HEK293 (cell line): Measurements from ENCODE around the gene ABLIM3.
A peak's percentile ranks its signal among the peaks of the same experiment; 100 is the strongest.

Experiments used
- CTCF ChIA-PET: fragments of 350-600 bp; formaldehyde crosslinking; extraction: SDS; loops from one replicate; lab custom pipeline; 2021; ENCODE audit warnings: antibody characterized with exemption; lab: Yijun Ruan, JAX
- POLR2A ChIA-PET: fragments of 300-600 bp; formaldehyde crosslinking; extraction: SDS; loops from one replicate; lab custom pipeline; 2020; ENCODE audit warnings: antibody characterized with exemption, inconsistent platforms; lab: Yijun Ruan, JAX
- H3K27ac ChIP-seq: fragments of 200-500 bp; sonication (Bioruptor generic); 2 replicates; pipeline ENCODE4 v1.5.1; 2014; ENCODE audit warnings: low read depth, low read length, control low read depth, inconsistent platforms; ENCODE audit errors: extremely low read depth
- H3K36me3 ChIP-seq, 2 experiments: fragments of 200-500 bp in 1 of 2; sonication (Bioruptor generic) in 1 of 2; 1 replicate in 1 of 2; 2 replicates in 1 of 2; pipeline ENCODE4 v1.5.1; 2014 to 2017; ENCODE audit warnings: inconsistent platforms in 2 of 2, low read length in 2 of 2; ENCODE audit not compliant: control insufficient read depth in 2 of 2, insufficient read depth in 1 of 2
- H3K4me1 ChIP-seq: fragments of 200-500 bp; sonication (Bioruptor generic); 2 replicates; pipeline ENCODE4 v1.5.1; 2014; ENCODE audit warnings: mild to moderate bottlenecking, low read length, inconsistent platforms; ENCODE audit not compliant: control insufficient read depth, insufficient read depth
- H3K4me3 ChIP-seq: 2 replicates; pipeline ENCODE4 v1.5.1; 2011; ENCODE audit warnings: low read depth, mild to moderate bottlenecking, control low read depth, low read length, moderate library complexity
- H3K9me3 ChIP-seq: fragments of 200-500 bp; sonication (Bioruptor generic); 2 replicates; pipeline ENCODE4 v1.5.1; 2014; ENCODE audit warnings: low read depth, low read length, inconsistent platforms; ENCODE audit not compliant: control insufficient read depth, insufficient read depth
- EGR2 ChIP-seq: fragments of 450-650 bp; formaldehyde crosslinking; IDR thresholded peaks from 2 replicates; pipeline ENCODE4 v1.5.1; 2016; ENCODE audit warnings: low read depth, missing biosample characterization, missing genetic modification characterization
- GLIS2 ChIP-seq: fragments of 450-650 bp; formaldehyde crosslinking; IDR thresholded peaks from 2 replicates; pipeline ENCODE4 v1.5.1; 2016; ENCODE audit warnings: missing biosample characterization, missing genetic modification characterization
- REPIN1 ChIP-seq: fragments of 450-650 bp; formaldehyde crosslinking; IDR thresholded peaks from 2 replicates; pipeline ENCODE4 v1.5.1; 2017; ENCODE audit warnings: missing biosample characterization, missing genetic modification characterization, low read depth
- SP7 ChIP-seq: fragments of 450-650 bp; formaldehyde crosslinking; IDR thresholded peaks from 2 replicates; pipeline ENCODE4 v1.5.1; 2016; ENCODE audit warnings: missing biosample characterization, missing genetic modification characterization
- ZBTB7A ChIP-seq: fragments of 450-650 bp; formaldehyde crosslinking; IDR thresholded peaks from 2 replicates; pipeline ENCODE4 v1.5.1; 2016; ENCODE audit warnings: low read depth, missing biosample characterization, missing genetic modification characterization
- ZFHX2 ChIP-seq: fragments of 450-650 bp; formaldehyde crosslinking; conservative IDR thresholded peaks from 2 replicates; pipeline ENCODE4 v1.5.1; 2016; ENCODE audit warnings: missing biosample characterization, missing genetic modification characterization
- ZFP69B ChIP-seq: fragments of 450-650 bp; formaldehyde crosslinking; IDR thresholded peaks from 2 replicates; pipeline ENCODE4 v1.5.1; 2016; ENCODE audit warnings: missing biosample characterization, missing genetic modification characterization
- ZNF214 ChIP-seq: fragments of 450-650 bp; formaldehyde crosslinking; IDR thresholded peaks from 2 replicates; pipeline ENCODE4 v1.5.1; 2017; ENCODE audit warnings: missing biosample characterization, mild to moderate bottlenecking, missing genetic modification characterization, borderline replicate concordance
- ZNF354C ChIP-seq: fragments of 450-650 bp; formaldehyde crosslinking; IDR thresholded peaks from 2 replicates; pipeline ENCODE4 v1.5.1; 2016; ENCODE audit warnings: missing biosample characterization, missing genetic modification characterization, low read depth, borderline replicate concordance
- ZNF366 ChIP-seq: fragments of 450-650 bp; formaldehyde crosslinking; conservative IDR thresholded peaks from 2 replicates; pipeline ENCODE4 v1.5.1; 2016; ENCODE audit warnings: missing biosample characterization, missing genetic modification characterization
- ZNF423 ChIP-seq: fragments of 450-650 bp; formaldehyde crosslinking; IDR thresholded peaks from 2 replicates; pipeline ENCODE4 v1.5.1; 2016; ENCODE audit warnings: missing biosample characterization, missing genetic modification characterization
- ZNF48 ChIP-seq: fragments of 450-650 bp; formaldehyde crosslinking; IDR thresholded peaks from 2 replicates; pipeline ENCODE4 v1.5.1; 2016; ENCODE audit warnings: missing biosample characterization, missing genetic modification characterization
- ZNF501 ChIP-seq: fragments of 450-650 bp; formaldehyde crosslinking; IDR thresholded peaks from 2 replicates; pipeline ENCODE4 v1.5.1; 2016; ENCODE audit warnings: missing biosample characterization, missing genetic modification characterization
- ZNF544 ChIP-seq: fragments of 450-650 bp; formaldehyde crosslinking; IDR thresholded peaks from 2 replicates; pipeline ENCODE4 v1.5.0; 2017; ENCODE audit warnings: missing biosample characterization, missing genetic modification characterization
- TF ChIP-seq, protein P1 (sequence below): fragments of 450-650 bp; formaldehyde crosslinking; IDR thresholded peaks from 2 replicates; pipeline ENCODE4 v1.5.1; 2016; ENCODE audit warnings: missing biosample characterization, missing genetic modification characterization
- TF ChIP-seq, protein P2 (sequence below): fragments of 450-650 bp; formaldehyde crosslinking; IDR thresholded peaks from 2 replicates; pipeline ENCODE4 v1.5.1; 2017; ENCODE audit warnings: missing biosample characterization, missing genetic modification characterization

ABLIM3 gene

DNA sequence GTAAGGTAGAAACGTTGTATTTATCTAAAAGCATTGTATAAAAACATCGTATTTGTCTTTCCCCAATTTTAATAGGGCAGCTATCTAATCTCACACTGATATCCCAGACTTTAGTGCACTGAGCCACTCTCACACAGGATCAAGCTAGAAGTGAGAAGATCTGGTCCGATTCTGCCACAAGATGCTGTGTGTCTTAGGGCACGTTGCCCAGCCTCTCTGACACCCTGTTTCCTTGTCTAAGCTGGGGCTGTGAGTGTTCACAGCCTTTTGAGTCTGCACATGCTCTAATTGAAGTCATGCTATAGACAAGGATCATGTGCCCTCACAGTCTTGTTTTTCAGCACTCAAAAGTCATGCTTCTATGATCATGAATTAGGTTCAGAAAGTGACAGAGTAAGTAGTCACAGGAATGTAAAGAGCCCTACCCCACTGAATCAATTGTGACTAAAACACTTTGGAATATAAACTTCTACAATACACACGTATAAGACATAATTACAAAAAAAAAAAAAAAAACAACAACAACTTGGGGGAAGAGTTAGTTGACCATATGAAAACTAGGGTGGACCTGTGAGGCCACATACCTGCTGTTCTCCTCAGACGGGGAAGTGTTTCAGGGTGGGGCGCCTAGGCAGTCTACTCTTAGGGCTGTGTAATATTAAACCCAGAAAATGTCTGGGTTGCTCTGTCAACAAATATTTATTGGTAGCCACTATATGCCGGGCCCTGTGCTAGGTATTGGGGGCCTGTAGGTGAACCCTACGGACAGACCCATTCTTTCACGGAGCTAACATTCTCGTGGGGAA, 893 bp upstream of the ABLIM3 start:
- H3K27ac ChIP-seq = no peak overlapping the region
- ChIA-PET CTCF (interaction anchor here (0.6 to 2.8 kb wide), 17 partner anchors 10 to 407 kb away, joined by 3 to 12 read pairs (median 6); no protein-coding TSS in a partner anchor), POLR2A (no interaction called here)
- no peaks in the 10 kb centered on the region for H3K36me3 ChIP-seq
- no peak overlapping the region for H3K4me3 ChIP-seq
- H3K9me3 ChIP-seq = no peaks in the 10 kb centered on the region
- TF ChIP-seq ZFP69B (tag by site-specific recombination) (no peak), ZNF366 (tag by site-specific recombination) (no peak), ZNF354C (tag by site-specific recombination) (no peak)
- TF ChIP-seq, all 188 proteins: peak for 0
- no peaks in the 10 kb centered on the region for H3K4me1 ChIP-seq

DNA sequence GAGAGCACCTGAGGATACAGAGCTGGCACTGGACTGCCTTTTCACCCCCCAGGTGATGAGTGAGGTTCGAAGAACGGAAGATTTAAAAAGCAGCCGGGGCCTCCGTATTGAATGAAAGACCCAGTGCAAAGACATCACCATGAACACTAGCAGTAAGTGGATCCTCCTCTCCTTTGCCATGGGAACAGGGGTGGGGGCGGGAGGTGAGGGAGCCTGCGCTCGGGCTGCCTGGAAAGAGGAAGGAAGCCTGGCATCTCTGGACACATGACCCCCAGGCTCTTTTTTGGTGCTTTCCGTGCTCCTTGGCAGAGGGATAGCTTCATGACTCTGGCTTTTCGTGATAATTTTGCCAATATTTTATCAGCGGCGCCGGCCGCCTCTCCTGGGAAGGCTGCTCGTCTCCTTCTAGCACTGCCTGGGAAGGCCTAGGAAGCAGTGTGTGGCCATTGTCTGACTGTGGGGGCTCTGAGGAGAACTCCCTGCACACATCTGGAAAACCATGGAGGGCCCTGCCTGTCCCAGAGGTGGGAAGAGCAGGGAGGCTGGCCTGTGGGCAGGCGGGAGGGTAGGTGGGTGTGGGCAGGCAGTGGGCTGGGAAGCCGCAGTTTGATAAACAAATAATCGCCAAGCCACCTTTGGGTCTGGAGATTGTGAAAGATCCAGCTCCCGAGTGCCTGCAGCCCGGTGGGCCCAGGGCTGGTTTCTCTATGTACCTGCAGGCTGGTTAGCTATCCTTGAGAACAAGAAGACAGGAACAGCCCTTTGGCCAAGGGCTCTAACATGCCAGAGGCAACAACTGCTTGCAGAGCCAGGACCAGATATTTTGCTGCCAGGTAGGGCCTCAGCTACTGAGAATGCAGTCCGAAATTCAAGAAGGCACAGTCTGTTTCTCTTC, 911 bp downstream of the ABLIM3 start:
- Histone ChIP-seq H3K36me3 (no peaks in the 10 kb centered on the region), H3K9me3 (no peaks in the 10 kb centered on the region), H3K4me3 (peak overlapping the region; percentile 60), H3K4me1 (no peaks in the 10 kb centered on the region), H3K27ac (no peak overlapping the region)
- no peak for TF ChIP-seq GLIS2 (tag by site-specific recombination)
- no peak for TF ChIP-seq ZNF366 (tag by site-specific recombination)
- TF ChIP-seq, protein P1, sequence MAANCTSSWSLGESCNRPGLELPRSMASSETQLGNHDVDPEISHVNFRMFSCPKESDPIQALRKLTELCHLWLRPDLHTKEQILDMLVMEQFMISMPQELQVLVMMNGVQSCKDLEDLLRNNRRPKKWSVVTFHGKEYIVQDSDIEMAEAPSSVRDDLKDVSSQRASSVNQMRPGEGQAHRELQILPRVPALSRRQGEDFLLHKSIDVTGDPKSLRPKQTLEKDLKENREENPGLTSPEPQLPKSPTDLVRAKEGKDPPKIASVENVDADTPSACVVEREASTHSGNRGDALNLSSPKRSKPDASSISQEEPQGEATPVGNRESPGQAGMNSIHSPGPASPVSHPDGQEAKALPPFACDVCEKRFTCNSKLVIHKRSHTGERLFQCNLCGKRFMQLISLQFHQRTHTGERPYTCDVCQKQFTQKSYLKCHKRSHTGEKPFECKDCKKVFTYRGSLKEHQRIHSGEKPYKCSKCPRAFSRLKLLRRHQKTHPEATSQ (tag by site-specific recombination) = no peak
- TF ChIP-seq REPIN1 (tag by site-specific recombination) = no peak
- peak; percentile 76 for TF ChIP-seq EGR2 (tag by site-specific recombination)
- no peak for TF ChIP-seq ZNF48 (tag by site-specific recombination)
- no peak for TF ChIP-seq ZNF544 (tag by site-specific recombination)
- no peak for TF ChIP-seq ZNF501 (tag by site-specific recombination)
- no peak for TF ChIP-seq ZNF214 (tag by site-specific recombination)
- TF ChIP-seq ZBTB7A (tag by site-specific recombination) = no peak
- peak; percentile 79 for TF ChIP-seq ZFHX2
- CTCF ChIA-PET = interaction anchor here (0.6 to 2.8 kb wide), 34 partner anchors 10 to 409 kb away, joined by 3 to 12 read pairs (median 5); no protein-coding TSS in a partner anchor
- POLR2A ChIA-PET = interaction anchor here (0.6 kb wide), 1 partner anchor 1053 kb away, joined by 5 read pairs; no protein-coding TSS in a partner anchor

DNA sequence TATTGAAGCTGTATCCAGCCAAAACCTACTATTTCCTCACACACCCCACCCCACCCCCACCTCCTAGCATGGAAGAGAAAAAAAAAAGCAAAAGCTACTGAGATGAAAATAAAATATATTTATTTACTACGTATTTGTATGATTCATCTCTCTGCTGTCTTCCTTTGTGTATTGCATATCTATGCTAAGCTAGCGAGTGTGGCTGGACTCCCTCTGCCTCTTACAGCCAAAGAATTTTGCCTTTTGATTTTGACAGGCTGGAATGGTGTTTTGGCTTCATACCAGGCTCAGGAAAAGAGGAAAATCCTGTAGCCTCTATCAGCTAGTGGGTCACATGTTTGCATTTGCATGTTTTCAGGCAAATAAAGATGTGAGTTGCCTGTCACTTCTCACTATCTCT, 2.2 kb downstream of the ABLIM3 start:
- ChIA-PET CTCF (interaction anchor here (0.6 to 2.0 kb wide), 7 partner anchors 9 to 969 kb away, joined by 3 to 12 read pairs (median 4); no protein-coding TSS in a partner anchor), POLR2A (no interaction called here)
- Histone ChIP-seq H3K27ac (no peak overlapping the region), H3K4me3 (no peak overlapping the region), H3K9me3 (no peaks in the 10 kb centered on the region), H3K36me3 (no peaks in the 10 kb centered on the region), H3K4me1 (no peaks in the 10 kb centered on the region)
- TF ChIP-seq, protein P2, sequence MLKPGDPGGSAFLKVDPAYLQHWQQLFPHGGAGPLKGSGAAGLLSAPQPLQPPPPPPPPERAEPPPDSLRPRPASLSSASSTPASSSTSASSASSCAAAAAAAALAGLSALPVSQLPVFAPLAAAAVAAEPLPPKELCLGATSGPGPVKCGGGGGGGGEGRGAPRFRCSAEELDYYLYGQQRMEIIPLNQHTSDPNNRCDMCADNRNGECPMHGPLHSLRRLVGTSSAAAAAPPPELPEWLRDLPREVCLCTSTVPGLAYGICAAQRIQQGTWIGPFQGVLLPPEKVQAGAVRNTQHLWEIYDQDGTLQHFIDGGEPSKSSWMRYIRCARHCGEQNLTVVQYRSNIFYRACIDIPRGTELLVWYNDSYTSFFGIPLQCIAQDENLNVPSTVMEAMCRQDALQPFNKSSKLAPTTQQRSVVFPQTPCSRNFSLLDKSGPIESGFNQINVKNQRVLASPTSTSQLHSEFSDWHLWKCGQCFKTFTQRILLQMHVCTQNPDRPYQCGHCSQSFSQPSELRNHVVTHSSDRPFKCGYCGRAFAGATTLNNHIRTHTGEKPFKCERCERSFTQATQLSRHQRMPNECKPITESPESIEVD (tag by site-specific recombination) = no peak
- TF ChIP-seq ZNF423 (tag by site-specific recombination) (no peak), SP7 (tag by site-specific recombination) (no peak)
